Activated CD8-positive, alpha-beta memory T cell treated with anti-CD3 and anti-CD28 coated beads, Interleukin-2, amount 50 U/mL, for 4 hours (primary cell): ENCODE data around the gene KIZ.
"Not testable (repeated sequence)": the region's sequence is repeated elsewhere in the genome, so short reads cannot be mapped to it uniquely, and the experiment has no call there.

Experiments
- DNase-seq: peaks from one replicate; pipeline ENCODE4 v3.0.0-alpha.2; 2020

The KIZ gene

DNA sequence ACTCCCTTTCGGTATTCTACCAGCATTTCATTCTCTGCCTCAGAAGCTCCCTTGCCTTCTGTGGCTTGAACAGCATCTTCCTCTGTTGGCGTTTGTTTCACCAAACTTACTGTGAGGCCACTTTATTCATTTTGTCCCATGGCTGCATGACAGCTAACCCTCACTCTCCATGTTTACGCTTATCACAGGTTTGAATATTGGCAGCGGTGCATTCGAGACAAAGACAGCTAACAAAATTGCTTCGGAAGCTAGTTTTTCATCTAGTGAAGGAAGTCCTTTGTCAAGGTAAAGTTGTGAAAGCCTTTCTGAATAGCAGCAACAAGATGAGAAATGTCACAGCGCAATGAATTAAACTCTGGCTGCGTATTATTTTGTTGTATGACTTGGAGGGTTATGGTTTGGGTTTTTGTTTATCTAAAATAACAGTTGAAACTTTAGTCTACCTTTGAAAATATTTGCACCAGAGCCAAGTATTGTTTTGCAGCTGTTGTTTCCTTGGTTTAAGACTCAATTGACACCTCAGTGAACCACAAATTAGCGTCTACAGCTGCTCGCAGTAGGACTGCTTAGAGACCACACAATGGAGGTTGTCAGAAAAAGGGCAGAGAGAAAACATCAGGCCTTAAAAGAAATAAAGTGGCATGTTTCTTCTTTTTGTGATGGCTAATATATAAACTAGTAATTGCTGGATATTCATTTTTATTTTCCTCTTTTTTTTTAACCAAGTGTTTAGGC is 106.8 kb downstream of the KIZ start:
- no peak for DNase-seq

DNA sequence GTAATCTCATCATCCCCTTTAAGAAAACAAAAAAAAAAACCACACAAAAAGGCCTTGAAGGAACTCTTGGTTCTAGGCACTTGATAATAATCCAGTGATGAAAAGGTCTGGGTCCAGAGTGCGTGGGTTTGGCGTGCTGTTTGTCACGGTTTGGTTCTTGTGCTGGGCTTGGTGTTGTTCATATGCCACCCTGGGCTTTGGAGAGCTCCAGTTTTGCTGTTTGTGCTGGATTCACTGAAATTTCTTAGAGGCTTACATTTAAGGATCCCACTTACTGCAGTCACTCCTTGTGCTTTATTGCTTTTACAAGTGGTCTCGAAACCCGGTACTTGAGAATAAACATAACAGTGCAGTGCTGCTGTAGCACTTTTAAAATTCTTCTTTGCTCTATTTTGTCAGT is 108.4 kb downstream of the KIZ start:
- DNase-seq: no peak

DNA sequence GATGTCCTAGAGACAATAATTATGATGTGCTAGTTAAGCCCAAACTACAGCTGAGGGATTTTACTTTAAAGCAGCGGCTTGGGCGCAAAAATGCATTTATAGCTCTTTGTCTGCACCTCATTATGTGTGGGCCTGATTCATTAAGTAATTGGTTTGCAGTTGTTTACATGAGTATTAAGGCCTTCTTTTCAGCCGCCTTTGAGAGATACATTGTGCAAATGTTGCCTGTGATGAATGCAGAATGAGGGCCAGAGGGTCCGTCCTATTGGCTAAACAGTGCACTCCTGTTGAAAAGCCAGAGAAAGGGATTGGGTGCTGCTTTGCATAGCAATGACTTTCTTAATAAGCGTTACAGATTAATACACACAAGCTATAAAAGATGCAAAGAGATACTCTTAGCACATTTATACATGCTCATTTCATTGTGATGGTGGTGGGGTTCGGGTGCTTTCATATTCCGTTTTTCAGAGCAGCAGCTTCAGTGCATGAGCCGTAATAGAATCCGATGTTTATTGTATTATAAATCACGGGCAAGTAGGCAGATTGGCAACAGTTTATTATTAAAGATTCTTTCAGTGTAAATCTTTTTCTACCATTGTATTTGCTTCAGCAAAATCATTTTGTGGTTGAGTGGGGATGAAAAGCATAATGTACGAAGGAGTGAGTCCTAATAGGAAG is 109.1 kb downstream of the KIZ start:
- DNase-seq: no peak

DNA sequence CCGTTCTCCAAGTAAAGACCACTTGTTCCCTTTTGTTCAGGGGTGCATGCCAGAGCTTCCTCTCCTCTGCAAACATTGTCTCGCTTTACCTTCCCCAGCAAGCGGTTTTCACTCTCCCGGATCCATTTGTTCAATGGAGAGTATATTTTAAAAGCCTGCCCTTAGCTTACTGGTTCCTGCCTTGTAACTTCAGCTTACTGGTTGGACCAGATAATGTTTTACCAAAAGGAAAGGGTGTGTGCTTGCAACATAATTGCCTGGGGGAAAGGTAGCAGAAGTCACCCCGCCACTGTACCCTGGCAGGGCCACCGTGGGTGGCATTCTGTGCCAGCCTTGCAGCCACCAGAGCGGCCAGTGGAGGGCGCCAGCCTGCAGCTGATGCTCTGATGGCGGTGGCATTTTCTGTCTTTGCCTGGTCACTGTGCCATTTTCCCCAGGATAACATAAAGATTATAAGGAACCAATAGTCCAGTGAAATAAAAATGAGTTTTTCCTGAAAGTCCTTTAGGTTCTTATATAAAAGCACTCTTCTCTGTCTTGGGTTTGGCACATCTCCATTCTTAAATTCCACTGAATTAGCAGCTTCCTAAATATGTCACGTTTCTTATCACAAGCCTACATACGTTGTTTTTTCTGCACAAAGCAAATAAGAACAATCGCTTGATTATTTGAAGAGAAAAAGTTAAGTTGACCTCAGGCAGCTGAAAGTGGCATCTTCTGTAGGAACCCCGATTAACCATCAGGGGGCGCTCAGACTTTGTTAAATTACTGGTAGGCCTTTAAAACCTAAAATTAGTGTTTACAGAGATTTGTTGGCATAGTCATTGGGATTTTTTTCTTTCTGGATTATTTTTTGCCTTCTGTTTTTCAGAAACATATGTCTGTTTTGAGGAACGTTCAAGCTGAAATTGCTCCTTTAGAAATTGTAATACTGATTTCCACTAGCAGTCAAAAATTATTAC is 109.9 kb downstream of the KIZ start:
- DNase-seq: peak; percentile 59

DNA sequence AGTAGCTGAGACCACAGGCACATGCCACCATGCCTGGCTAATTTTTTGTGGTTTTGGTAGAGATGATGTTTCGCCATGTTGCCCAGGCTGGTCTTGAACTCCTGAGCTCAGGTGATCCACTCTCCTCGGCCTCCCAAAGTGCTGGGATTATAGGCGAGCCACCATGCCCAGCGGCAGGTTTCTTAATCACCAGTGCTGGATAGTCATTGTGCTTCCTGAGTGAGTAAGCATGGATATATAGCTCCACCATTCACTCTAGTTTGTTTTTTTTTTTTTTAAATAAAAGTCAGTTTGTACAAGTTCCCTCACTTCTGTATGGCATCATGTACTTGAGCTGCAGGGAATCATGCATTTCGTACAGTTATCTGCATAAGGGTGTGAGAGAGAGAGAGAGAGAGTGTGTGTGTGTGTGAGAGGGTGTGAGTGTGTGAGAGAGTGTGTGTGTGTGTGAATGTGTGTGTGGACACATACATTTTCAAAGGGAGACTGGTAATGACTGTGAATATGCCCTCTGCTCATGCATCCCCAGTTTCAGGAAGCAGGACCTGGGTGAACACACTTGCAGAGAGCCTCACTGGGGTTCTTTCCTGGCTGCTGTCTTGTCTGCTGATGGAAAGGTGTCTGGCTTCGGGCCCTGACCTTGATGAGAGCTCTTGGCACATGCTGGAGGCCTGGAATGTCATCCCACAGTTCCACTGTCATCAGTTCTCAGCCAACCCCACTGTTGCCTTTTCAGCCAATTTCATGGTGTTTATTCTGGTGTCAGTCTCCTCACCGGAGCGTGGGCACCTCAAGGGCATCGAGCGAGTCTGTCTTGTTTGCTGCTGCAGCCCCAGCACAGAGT is 112.3 kb downstream of the KIZ start:
- DNase-seq: no peak

DNA sequence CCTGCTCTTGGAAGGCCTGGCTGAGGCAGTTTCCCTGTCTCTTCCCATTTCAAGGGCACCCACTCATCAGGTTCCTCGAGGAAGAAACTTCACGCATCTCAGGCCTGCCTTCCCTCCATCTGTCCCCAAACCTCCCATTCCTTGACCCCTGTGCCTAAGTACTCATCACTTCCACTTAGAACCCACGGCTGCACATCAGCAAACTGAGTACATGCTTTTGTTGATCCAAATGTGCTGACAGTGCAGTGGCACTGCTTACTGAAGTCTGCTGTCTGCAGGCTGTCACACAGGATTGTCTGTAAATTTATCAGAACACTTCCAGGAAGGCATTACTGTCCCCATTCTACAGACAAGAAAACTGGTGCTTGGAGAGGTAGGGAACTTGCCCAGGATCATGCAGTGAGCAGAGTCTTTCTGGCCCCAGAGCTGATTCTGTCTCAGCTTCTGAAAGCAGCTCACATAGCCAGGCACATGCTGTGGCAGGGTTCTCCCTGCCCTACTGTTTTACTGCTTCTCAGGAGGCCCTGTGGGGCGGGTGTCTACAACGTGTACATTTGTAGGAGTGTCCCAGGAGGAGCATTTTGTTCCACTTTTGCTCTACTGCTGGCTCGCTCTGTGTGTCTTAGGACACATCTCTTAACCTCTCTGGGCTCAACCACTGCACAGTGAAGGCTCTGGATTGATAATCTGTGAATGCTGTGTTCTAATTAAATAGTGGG is 113.1 kb downstream of the KIZ start:
- DNase-seq: no peak

DNA sequence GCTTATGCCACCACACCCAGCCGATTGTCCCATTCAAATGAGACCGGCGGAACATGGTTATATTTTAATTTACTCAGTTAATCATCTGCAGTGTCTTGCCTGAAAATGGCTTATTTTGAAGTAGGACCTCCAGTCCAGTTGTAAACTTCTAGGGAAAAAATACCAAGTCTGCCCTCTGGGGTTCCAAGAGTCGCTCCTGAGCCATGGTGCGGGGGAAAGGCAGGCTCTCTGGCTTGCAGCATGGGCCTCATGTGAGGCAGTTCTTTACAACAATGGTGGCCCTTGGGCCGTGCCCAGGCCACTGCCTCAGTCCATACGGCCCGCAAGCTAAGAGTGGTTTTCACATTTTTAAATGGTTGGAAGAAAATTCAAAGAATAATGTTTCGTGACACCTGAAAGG is 114.5 kb downstream of the KIZ start:
- no peak for DNase-seq

DNA sequence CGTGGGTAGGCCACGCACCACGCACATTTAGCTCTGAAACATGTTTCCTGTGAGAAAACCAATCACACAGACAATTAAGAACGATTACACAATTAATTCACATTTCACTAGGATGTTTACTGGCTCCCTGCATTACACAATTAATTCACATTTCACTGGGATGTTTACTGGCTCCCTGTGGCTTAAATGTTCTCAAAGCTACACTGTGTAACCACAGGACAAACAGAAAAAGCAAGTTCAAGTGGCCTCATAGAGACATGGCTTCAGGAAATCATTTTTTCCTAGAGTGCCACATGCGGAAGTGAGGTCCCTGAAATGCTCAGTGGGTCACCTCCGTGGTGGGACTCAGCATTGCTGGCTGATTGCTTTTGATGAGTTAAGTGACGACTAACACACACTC is 115.5 kb downstream of the KIZ start:
- no peak for DNase-seq

DNA sequence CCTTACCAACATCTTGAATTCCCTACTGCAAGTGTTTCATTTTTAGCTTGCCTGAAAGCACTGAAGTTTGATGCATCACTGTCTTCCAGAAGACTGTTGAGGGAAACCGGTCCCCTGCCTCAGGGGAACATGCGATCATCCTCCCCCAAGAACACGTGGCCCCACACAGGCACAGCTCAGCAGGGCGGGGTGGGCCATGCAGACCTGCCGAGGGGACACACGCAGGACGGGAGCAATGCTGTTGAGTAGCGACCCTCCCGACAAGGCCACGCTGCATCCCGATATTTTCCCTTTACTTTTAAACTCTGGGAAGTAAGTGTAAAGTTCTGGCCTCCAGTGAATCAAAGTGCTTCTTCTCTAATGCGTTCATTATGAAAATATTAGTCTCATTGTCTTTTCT is 117.9 kb downstream of the KIZ start:
- no peak for DNase-seq

DNA sequence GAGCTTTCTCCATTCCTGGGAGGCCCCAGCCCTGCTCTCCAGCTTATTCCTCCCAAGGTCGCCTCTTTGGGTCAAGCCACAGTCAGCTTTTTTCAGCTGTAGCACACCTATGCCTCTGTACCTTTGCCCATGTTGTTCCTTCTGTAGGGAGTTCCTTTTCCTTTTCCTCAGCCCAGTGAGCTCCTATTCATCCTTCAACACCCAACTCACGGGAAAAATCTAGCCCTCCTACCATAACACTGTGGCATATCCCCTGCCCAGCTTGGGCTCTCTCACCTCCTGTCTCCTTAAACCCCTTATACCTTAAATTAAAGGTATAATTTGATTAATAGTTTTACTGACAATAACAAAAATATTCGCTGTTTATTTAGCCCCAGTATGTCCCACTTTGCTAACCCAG is 118.9 kb downstream of the KIZ start:
- DNase-seq: no peak

DNA sequence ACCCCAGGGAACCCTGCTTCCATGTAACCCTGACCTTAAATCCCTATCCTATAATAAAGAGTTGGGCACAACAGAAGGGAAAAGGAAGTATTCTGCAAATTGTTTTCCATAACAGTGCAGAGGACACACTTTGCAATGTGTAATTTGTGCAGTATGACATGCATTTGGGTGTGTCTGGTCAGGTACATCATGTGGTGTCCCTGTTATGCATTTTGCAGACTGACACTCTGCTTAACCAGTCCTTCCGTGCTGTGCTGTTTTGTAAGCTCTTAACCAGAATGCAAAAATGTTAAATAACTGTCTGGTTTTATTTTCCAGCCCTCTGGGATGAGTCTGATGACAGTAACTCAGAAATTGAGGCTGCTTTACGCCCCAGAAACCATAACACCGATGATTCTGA is 120.3 kb downstream of the KIZ start:
- DNase-seq: no peak

DNA sequence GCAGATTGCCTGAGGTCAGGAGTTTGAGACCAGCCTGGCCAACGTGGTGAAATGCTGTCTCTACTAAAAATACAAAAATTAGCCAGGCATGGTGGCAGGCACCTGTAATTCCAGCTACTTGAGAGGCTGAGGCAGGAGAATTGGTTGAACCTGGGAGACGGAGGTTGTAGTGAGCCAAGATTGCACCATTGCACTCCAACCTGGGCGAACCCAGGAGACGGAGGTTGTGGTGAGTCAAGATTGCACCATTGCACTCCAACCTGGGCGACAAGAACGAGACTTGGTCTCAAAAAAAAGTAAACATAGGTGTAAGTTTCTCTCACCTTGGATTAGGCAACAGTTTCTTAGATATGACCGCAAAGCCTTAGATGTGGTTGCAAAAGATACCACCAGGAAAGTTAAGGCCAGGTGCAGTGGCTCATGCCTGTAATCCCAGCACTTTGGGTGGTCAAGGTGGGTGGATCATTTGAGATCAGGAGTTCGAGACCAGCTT is 121.8 kb downstream of the KIZ start:
- not testable (repeated sequence) for DNase-seq

DNA sequence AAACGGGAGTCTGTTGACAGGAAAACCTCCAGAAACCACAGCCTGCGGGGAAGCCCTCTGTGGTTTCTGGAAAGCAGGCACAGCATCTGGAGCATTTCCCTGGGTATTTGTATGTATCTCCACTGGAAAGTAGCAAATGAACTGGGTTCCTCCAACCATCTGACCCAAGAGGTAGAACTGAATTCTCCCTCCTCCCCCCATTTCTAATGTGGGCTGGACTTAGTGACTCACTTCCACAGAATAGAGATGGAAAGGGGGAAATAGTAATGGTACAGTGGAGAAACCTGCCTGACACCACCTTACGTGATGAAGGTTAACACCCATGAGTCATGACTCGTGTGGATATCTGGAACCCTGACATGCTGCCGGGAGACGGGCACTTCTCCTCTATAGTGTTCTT is 125.4 kb downstream of the KIZ start:
- no peak for DNase-seq

DNA sequence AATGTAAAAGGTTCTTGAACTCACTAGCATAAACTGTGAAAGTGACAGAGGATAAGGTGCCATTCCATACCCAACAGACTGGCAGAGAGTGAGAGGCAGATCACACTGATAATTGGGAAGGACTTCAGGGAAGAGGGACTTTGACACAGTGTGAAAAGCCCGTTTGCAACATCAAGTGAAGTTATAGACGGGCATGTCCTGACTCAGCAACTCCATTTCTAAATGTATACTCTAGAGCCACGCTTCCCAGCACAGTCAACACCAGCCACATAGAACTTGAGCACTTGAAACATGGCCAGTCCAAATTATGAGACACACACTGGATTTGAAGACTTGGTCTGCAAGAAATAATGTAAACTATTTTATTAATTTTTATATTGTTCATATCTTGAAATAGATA is 131.3 kb downstream of the KIZ start:
- DNase-seq: no peak

DNA sequence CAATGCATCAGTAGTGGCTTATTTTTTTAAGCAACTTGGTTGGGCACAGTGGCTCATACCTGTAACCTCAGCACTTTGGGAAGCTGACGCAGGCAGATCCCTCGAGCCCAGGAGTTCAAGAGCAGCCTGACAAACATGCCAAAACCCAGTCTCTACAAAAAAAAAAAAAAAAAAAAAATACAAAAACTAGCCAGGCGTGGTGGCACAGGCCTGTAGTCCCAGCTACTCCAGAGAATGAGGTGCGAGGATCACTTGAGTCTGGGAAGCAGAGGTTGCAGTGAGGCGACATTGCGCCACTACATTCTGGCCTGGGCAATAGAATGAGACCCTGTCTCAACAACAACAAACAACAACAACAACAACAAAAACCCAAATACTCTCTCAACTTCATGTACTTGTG is 132.5 kb downstream of the KIZ start:
- DNase-seq: no peak

DNA sequence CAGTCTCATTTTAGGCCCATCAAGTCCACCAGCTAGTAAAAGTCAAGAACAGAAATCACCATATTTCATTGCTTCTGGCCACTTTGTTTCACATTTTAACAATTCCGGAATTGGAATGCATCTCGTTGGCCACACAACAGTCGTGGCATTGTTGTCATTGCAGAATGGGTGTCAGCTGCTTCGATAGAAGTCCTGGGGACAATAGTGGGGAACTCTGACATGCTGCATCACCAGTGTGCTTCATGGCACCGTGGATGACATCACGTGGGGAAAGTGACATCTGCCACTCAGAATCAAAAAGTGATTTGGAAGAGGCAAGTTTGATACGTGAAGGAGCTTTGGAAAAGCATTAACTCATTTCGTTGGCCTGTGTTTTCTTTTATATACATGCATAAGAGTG is 133.5 kb downstream of the KIZ start:
- no peak for DNase-seq

DNA sequence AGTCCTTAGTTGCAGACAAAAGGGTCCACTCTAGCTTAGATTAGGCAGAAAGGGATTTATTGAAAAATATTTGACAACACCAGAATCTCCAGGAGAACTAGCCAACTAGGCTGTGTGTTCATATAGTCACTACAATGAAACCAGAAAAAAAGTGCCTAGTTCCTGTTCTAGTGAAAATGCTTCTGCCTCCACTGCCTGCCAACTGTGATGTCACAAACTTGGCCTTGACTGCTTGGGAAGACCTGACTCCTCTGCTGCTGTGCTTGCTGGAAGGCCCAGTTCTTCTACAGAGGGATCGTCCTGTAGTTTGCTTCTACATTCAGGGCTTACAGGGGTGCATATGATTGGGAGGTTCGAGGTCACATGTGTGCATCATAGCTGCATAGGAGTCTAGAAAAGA is 136.9 kb downstream of the KIZ start:
- DNase-seq: no peak

DNA sequence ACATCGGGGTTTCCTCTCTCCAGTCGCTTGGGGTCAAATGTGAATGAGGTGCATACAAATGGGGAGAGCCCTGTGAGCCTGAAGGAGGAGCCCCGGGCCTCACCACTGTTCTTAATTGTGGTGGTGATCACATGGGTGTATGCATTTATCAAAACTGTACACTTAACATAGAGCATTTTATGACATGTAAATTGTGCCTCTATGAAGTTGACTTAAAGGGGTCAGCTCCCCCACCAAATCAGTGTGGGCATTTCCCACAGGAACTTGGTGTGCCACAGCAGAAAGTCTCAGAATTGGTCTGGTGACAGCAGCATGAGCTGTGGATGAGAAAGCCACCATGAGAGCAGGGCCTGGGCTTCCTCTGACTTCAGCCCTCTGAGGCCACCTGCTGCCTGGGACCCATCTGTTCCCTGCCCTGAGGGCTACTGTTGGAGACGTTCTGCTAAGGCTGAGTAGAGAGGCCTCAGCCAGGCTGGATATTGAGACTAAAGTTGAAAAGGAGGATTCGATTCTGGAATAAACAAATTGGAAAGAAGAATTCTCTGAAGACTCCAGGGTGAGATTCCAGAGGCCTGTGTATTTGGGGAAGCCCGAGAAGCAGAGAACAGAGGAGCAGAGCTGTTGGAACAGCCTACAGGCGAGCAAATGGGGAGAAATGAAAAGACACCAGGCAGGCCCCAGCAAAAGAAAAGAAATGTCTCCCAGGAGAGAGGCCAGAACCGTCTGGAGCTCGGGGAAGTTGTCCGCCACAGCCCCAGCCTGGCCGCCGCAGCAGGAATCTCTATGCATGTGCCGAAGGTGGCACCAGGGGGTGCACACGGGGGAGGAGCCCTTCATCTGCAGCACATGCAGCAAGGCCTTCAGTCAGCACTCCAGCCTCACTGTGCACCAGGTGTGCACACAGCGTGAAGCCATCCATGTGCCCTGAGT is 139.6 kb downstream of the KIZ start:
- DNase-seq: no peak

DNA sequence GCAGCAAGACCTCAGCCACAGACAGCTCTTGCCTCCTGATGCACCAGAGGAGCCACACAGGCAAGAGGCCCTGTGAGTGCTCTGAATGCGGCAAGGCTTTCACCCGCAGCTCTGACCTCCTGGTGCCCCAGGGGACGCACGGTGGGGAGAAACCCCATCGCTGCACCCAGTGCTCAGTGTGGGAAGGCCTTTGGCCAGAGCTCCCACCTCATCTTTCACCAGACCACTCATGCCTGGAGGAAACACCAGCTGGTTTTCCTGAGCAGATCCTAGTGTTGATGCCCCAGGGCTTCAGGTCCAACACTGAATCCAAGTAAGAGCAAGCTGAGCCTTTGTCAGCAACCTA is 140.3 kb downstream of the KIZ start:
- DNase-seq: no peak

DNA sequence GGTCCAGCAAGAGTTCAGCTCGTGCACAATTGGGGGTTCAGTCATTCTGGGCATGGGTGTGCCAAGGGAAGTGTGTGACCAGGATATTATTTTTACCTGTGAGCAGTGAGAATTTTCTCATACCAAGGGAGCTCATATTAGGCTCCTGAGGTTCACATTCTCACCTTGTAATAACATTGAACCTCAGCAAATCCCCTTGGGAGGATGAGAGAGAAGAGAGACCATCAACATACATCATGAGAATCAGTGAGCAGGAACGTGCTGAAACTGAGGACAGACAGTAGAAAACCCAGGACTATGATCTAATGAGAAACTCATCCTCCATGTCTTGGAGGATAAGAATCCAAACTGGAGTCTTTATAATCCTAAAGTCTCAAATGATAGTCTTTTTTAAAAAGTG is 143.9 kb downstream of the KIZ start:
- no peak for DNase-seq

DNA sequence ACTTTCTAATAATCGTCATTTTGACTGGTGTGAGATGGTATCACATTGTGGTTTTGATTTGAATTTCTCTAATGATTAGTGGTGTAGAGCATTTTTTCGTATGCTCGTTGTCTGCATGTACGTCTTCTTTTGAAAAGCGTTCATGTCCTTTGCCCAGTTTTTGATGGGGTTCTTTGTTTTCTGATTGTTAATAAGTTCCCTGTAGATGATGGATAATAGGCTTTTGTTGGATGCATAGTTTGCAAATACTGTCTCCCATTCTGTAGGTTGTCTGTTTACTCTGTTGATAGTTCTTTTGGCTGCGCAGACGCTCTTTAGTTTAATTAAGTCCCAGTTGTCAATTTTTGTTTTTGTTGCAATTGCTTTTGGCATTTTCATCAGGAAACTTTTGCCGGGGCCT is 144.9 kb downstream of the KIZ start:
- DNase-seq: no peak
